ENCODE results near the gene ABHD12. TPM values are rescaled to one million over a fixed set of nuclear protein-coding genes. Genes with fewer than 3 reads are reported as not detected.

ABHD12 gene
- total and polyA plus RNA-seq, 10 of the 15 experiments (the other 5 are each of a cell fraction or from before 2014, with no cell fraction given) = 1.5 to 61.8 (median 26.7) TPM

GRCh38 chr20:25259358-25259757 lies 131.3 kb downstream of the ABHD12 start:
- Histone ChIP-seq H3K4me1 (ENCODE audit: control insufficient read depth, insufficient read depth, low read length) (peaks cover 4% of the 10 kb centered on the region; the same call in 1 of the 2 replicates), H3K9ac (ENCODE audit: control insufficient read depth, insufficient read depth, low read length) (no peak overlapping the region), H2AFZ (ENCODE audit: control insufficient read depth, low read depth, low read length) (no peak overlapping the region), H4K20me1 (ENCODE audit: control insufficient read depth, insufficient read depth) (no peaks in the 10 kb centered on the region), H3K9me3 (replicated peaks; ENCODE audit: control insufficient read depth, insufficient read depth, low read length) (no peaks in the 10 kb centered on the region), H3K4me2 (ENCODE audit: control insufficient read depth, insufficient read depth) (no peak overlapping the region), H3K27me3 (replicated peaks in 1 of 2; ENCODE audit: control insufficient read depth in 2 of 2, insufficient read depth in 2 of 2, low read length in 1 of 2) (no peaks in the 10 kb centered on the region), H3K36me3 (ENCODE audit: control insufficient read depth in 2 of 2, insufficient read depth in 2 of 2, low read length in 1 of 2) (peaks cover 2 to 5% of the 10 kb centered on the region in 2 experiments; a peak in 3 of 4 replicates), H3K4me3 (no peak overlapping the region), H3K27ac (ENCODE audit: control insufficient read depth, insufficient read depth) (no peak overlapping the region), H3K79me2 (ENCODE audit: control insufficient read depth, insufficient read depth, low read length) (no peaks in the 10 kb centered on the region)
- FAIRE-seq (no peak), ATAC-seq (no peak), DNase-seq (ENCODE audit: low read depth, low spot score) (no peak)
- no TSS peak for BruUV-seq (replicated peaks)
- in situ Hi-C loops (cut with MboI) = loop anchor here (25.0 kb wide), 1 partner anchor 1897 kb away; the partner anchor contains the start of genes GZF1 and NXT1
- POLR2A ChIA-PET = interaction anchor here (0.7 kb wide), 1 partner anchor 12 kb away, joined by 3 read pairs; the partner anchor contains the start of gene PYGB
- WGBS (ENCODE audit: insufficient coverage, insufficient replicate concordance, low lambda C conversion rate, missing lambda C conversion rate) = 88% methylated on average over 12 of the region's 12 CpGs
- intact Hi-C loops (cut with micrococcal nuclease; ENCODE audit: unreplicated experiment) = no loop called here
- RAD21 ChIA-PET (ENCODE audit: unreplicated experiment) = no interaction called here
- SMC1A ChIA-PET (ENCODE audit: uncharacterized antibody, unreplicated experiment) = no interaction called here
- CTCF ChIA-PET = no interaction called here
- TF ChIP-seq ZBTB11 (CRISPR knock-in tag; IDR thresholded peaks at IDR 0.05) = no peak
- no peak for TF ChIP-seq EZH2 (IDR thresholded peaks at IDR 0.05; ENCODE audit: borderline replicate concordance, control insufficient read depth, low read depth, low read length)
- TF ChIP-seq NR2F1 (conservative IDR thresholded peaks at IDR 0.05) = no peak
- TF ChIP-seq ATF2 (IDR thresholded peaks at IDR 0.05; ENCODE audit: low read length) = no peak
- no peak for TF ChIP-seq REST (IDR thresholded peaks at IDR 0.05; ENCODE audit: low read depth, low read length)
- no peak for TF ChIP-seq FOXM1 (IDR thresholded peaks at IDR 0.05; ENCODE audit: low read depth, low read length)
- TF ChIP-seq E2F8 (IDR thresholded peaks at IDR 0.05; ENCODE audit: low read depth, partially characterized antibody) = no peak
- TF ChIP-seq TCF7 (IDR thresholded peaks at IDR 0.05; ENCODE audit: borderline replicate concordance) = no peak
- no peak for TF ChIP-seq TAF1 (IDR thresholded peaks at IDR 0.05; ENCODE audit: borderline replicate concordance, low read depth, low read length)
- no peak for TF ChIP-seq BHLHE40 (IDR thresholded peaks at IDR 0.05; ENCODE audit: borderline replicate concordance in 1 of 2, low read depth in 2 of 2, low read length in 1 of 2)
- TF ChIP-seq ETV6 (conservative IDR thresholded peaks at IDR 0.05 in 1 of 2, IDR thresholded peaks at IDR 0.05 in 1 of 2; ENCODE audit: borderline replicate concordance in 1 of 2, low read depth in 1 of 2) = no peak
- no peak for TF ChIP-seq YBX1 (IDR thresholded peaks at IDR 0.05)
